SK-N-MC (cell line): ENCODE results near the gene B4GALT1.

Experiments used
- EZH2 ChIP-seq: fragments of 200-600 bp; sonication (generic); IDR thresholded peaks from one replicate; pipeline ENCODE4 v1.6.1; 2017; ENCODE audit warnings: antibody characterized with exemption
- FOXP2 ChIP-seq: optimal IDR thresholded peaks from 2 replicates; pipeline ENCODE3; 2011; ENCODE audit warnings: mild to moderate bottlenecking, moderate library complexity; ENCODE audit not compliant: insufficient read depth; ENCODE audit errors: extremely low read length, control extremely low read depth
- POLR2AphosphoS5 ChIP-seq: IDR thresholded peaks from 2 replicates; pipeline ENCODE4 v1.6.1; 2012; ENCODE audit warnings: mild to moderate bottlenecking, low read depth, low read length, borderline replicate concordance

DNA sequence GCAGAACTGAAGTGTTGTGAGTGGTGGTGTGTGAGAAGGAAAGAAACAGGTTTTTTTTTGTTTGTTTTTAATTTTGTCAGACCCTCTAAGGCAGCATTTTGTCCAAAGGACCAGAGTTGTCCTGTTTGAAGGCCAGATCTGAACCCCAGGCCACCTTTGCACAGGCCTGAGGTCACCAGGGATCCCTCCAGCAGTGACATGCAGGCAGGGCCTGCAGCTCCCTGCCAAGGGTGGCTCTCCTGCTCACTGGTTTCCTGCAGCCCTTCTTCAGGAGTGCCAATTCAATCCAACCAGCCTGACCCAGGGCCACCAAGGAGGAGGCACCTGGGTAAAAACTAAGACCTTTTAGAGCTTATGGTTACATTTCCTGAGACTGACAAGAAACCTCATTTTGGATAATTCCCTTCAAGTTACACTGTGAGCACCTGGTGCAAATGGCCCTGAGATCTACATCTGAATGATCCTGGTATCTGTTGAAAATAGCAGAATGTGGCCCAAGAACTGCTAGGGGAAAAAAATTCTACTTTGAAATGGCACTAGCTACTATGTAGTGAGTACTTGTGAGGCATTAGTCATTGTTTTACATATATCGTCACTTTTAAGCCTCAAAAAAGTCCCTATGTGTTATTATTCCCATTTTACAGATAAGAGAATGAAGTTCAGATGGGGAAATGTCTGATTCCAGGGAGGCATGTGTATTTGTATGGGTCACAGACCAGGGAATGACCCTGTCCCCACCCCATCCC is 57.1 kb downstream of the B4GALT1 start:
- TF ChIP-seq POLR2AphosphoS5: no peak
- TF ChIP-seq EZH2: no peak
- TF ChIP-seq FOXP2: no peak
